Mesodermal cell (in vitro differentiated cells): ENCODE data around the gene C2CD3.
"Not testable (repeated sequence)": the region's sequence is repeated elsewhere in the genome, so short reads cannot be mapped to it uniquely, and the experiment has no call there.

ENCODE experiments used
- H3K27ac ChIP-seq: 2 replicates; pipeline ENCODE4 v1.7.0; 2013; ENCODE audit warnings: mild to moderate bottlenecking, low read depth, low read length, moderate library complexity; ENCODE audit not compliant: severe bottlenecking
- H3K36me3 ChIP-seq: 2 replicates; pipeline ENCODE4 v1.7.1; 2013; ENCODE audit warnings: mild to moderate bottlenecking, low read length, moderate library complexity; ENCODE audit not compliant: control insufficient read depth, insufficient read depth
- H3K4me1 ChIP-seq: one replicate; pipeline ENCODE4 v1.7.1; 2013; ENCODE audit warnings: mild to moderate bottlenecking, low read length; ENCODE audit not compliant: insufficient read depth, control insufficient read depth, poor library complexity, severe bottlenecking
- H3K4me3 ChIP-seq: 2 replicates; pipeline ENCODE4 v1.7.0; 2013; ENCODE audit warnings: low read length, control low read depth, mild to moderate bottlenecking; ENCODE audit not compliant: insufficient read depth, poor library complexity, severe bottlenecking; ENCODE audit errors: extremely low read depth
- H3K9me3 ChIP-seq: 2 replicates; pipeline ENCODE4 v1.7.1; 2013; ENCODE audit warnings: mild to moderate bottlenecking, low read length, moderate library complexity; ENCODE audit not compliant: control insufficient read depth
- WGBS, 2 experiments: methylation state at CpG; one replicate each; pipeline ENCODE4 v1.1.5; 2013; ENCODE audit warnings: missing lambda C conversion rate in 2 of 2; ENCODE audit not compliant: insufficient coverage in 2 of 2; 5-methylcytosine and 5-hydroxymethylcytosine counted together

Gene C2CD3

DNA sequence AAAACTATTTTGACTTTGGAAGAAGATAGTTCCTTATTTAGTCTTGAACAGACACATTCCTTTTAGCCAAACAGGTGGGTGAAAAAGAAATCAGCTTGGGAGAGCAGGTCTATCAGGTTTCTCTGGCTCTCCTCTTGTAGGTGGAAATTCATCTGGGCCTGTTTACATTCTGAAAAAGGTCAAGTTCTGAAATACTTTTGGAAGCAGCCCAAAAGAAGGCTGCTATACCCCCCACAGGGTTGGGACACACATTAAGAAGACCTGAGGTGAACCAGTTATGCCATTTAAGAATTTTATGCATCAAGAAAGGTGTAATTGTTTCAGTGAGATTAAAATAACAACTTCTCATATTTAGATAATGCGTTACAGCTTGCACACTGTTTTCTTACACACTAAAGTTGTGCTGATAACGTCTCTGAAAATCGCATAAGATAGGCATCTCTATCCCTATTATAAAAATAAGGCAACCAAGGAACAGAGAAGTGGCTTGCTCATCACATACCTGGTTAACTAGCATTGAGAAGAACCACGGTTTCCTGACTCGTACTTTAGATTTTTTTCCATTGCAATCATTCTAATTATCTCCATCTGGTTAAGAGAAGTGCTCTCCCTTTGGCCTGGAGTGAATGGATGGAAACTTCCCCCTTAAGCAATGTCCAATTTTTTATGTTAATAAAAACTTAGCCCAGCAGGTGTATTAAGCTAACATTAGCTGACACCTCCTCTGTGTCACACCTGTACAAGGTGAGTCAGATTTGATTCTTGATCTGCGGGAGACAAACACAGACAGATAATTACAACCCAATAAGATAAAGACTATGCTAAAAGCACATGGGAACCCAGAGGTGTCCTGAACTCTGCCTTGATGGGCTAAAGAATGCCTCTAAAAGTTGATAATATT is 101.4 kb downstream of the C2CD3 start:
- H3K4me3 ChIP-seq, result no peak overlapping the region
- no peaks in the 10 kb centered on the region for H3K4me1 ChIP-seq
- no peaks in the 10 kb centered on the region for H3K9me3 ChIP-seq
- H3K36me3 ChIP-seq, result peaks cover 46% of the 10 kb centered on the region
- 91 to 94% methylated on average over 4 to 5 of the region's 6 CpGs for WGBS, 2 experiments
- no peak overlapping the region for H3K27ac ChIP-seq

DNA sequence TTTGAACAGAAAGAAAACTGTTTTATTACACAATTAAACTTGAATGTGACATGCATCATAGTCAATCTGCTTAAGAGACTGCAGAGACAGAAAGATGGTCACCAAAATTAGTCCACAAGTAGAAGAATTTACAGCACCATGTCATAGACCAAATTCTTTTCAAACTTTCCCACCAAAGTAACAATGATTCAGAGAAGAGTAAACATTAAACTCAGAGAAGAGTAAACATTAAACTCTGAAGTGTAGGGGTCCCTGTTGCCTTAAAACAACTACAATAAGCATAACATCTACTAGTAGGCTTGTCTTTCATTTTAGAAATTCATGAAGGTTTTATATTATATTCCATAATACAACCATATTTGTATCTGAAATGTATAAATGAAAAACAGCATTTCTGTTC is 104.1 kb downstream of the C2CD3 start:
- not testable (repeated sequence) for H3K4me3 ChIP-seq, H3K4me1 ChIP-seq, H3K9me3 ChIP-seq, H3K27ac ChIP-seq
- H3K36me3 ChIP-seq, result peaks cover 30% of the 10 kb centered on the region

DNA sequence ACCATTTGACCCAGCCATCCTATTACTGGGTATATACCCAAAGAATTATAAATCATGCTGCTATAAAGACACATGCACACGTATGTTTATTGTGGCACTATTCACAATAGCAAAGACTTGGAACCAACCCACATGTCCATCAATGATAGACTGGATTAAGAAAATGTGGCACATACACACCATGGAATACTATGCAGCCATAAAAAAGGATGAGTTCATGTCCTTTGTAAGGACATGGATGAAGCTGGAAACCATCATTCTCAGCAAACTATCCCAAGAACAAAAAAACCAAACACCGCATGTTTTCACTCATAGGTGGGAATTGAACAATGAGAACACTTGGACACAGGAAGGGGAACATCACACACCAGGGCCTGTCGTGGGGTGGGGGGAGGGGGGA is 105.3 kb downstream of the C2CD3 start:
- H3K27ac ChIP-seq, H3K4me1 ChIP-seq, H3K9me3 ChIP-seq, H3K4me3 ChIP-seq: not testable (repeated sequence)
- peaks cover 21% of the 10 kb centered on the region for H3K36me3 ChIP-seq
- no CpG with 5 or more reads among the region's 3 CpGs for WGBS, 2 experiments

DNA sequence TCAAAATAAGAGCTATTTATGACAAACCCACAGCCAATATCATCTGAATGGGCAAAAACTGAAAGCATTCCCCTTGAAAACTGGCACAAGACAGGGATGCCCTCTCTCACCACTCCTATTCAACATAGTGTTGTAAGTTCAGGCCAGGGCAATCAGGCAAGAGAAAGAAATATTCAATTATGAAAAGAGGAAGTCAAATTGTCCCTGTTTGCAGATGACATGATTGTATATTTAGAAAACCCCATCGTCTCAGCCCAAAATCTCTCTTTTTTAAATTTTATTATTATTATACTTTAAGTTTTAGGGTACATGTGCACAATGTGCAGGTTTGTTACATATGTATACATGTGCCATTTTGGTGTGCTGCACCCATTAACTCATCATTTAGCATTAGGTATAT is 107.2 kb downstream of the C2CD3 start:
- not testable (repeated sequence) for H3K9me3 ChIP-seq, H3K4me1 ChIP-seq, H3K4me3 ChIP-seq, H3K27ac ChIP-seq
- peaks cover 18% of the 10 kb centered on the region for H3K36me3 ChIP-seq
- WGBS, 2 experiments, result no CpG with 5 or more reads among the region's 1 CpG

DNA sequence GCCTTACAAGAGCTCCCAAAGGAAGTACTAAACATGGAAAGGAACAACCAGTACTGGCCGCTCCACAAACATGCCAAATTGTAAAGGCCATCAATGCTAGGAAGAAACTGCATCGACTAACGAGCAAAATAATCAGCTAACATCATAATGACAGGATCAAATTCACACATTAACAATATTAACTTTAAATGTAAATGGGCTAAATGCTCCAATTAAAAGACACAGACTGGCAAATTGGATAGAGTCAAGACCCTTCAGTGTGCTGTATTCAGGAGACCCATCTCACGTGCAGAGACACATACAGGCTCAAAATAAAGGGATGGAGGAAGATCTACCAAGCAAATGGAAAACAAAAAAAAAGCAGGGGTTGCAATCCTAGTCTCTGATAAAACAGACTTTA is 109.2 kb downstream of the C2CD3 start:
- 100% methylated on average over 1 of the region's 4 CpGs; no CpG with 5 or more reads in 1 of the 2 experiments for WGBS, 2 experiments
- not testable (repeated sequence) for H3K4me3 ChIP-seq, H3K27ac ChIP-seq, H3K9me3 ChIP-seq
- Histone ChIP-seq H3K4me1 (peaks cover 12% of the 10 kb centered on the region), H3K36me3 (peaks cover 15% of the 10 kb centered on the region)

DNA sequence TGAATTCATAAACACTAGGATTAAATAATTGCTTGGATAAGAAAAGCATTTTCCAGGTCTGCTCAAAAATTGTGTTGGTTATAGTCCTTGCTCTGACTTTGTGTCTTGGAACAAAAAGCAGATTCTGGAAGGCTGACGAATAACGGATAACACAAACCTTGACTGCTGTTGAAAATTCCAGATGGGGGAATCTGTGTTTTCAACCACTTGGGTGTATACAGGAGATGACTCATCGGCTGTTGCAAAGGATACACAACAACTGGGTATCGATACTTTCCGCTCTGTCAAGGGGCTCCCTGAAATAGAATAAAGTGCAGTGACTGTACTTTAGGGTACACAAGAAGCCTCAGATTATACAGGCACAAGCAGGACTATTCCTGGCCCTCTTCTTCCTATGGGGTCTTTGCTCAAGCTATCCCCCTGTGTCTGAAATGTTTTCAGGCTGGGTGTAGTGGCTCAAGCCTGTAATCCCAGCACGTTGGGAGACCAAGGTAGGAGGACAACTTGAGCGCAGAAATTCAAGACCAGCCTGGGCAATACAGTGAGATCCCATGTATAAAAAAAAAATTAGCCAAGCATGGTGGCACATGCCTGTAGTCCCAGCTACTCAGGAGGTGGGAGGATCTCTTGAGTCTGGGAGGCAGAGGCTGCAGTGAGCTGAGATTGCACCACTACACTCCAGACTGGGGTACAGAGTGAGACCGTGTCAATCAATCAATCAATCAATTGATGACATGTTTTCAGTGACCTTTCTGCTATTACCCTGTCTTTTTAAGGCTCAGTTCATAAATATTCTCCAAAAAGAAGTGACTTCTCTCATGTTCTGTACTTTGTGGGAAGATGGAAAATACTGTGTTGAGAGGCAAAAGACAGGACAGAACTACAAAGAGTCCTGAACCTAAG is 113.3 kb downstream of the C2CD3 start:
- no peak overlapping the region for H3K4me3 ChIP-seq
- 90 to 93% methylated on average over 7 to 8 of the region's 8 CpGs for WGBS, 2 experiments
- peaks cover 31% of the 10 kb centered on the region for H3K36me3 ChIP-seq
- H3K4me1 ChIP-seq, result peaks cover 23% of the 10 kb centered on the region
- H3K27ac ChIP-seq, result peak overlapping the region; percentile 78
- no peaks in the 10 kb centered on the region for H3K9me3 ChIP-seq

DNA sequence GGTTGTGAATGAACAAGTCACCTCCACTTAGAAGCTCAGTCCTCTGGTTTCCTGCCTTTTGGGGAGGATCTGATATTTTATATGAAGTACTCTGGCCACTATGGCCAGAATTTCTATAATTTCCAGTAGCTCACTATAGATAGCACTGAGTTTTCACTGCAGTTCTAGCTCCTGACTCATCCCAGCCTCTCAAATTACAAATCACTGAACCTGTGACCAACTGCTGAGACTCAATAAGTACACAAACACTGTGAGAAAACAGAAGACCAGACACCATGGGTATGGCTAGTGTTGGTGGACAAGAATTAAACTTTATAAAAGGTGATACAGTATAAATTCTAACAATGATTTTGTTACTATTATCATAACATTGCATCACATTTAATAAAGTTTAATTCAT is 114.9 kb downstream of the C2CD3 start:
- Histone ChIP-seq H3K36me3 (peaks cover 36% of the 10 kb centered on the region), H3K4me1 (peaks cover 23% of the 10 kb centered on the region), H3K27ac (peak overlapping the region; percentile 19), H3K4me3 (no peak overlapping the region), H3K9me3 (no peaks in the 10 kb centered on the region)

DNA sequence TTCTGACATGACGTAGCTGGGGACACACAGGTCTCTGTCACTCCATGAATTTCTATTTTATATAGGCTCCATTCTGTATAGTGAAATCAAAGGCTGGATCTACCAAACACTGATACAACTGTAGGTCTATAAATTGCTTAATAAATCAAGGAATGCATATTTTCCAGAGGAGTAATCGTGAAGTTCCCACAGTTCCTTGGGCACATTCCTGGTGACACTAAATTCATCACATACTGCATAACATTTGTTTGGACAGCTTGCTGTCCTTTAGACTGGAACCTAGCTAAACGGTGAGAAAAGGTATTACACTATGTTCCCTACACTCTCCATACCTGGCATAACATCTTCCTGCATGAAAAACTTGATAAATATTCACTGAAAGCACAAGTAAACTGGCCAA is 120.3 kb downstream of the C2CD3 start:
- 89 to 100% methylated on average over 2 of the region's 3 CpGs for WGBS, 2 experiments
- Histone ChIP-seq H3K27ac (no peak overlapping the region), H3K36me3 (peaks cover 53% of the 10 kb centered on the region), H3K9me3 (no peaks in the 10 kb centered on the region), H3K4me1 (no peaks in the 10 kb centered on the region), H3K4me3 (no peak overlapping the region)

DNA sequence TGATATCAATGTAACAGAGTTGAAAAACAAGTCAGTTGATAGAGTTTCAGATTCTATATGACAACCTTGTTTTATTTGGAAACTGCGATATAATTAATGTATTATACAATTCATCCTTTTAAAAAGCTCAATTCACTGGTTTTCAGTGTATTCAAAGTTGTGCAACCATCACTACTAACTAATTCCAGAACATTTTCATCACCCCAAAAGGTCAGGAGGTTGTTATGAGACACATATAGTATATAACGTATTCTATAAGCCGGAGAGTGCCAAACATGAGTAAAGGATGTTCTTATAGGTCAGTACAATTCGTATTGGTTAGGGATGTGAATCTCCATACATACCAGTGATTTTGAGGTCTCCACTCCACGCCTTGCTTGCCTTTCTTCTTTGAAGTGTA is 121.8 kb downstream of the C2CD3 start:
- H3K4me3 ChIP-seq, result no peak overlapping the region
- H3K36me3 ChIP-seq, result peaks cover 54% of the 10 kb centered on the region
- WGBS, 2 experiments, result no CpG with 5 or more reads among the region's 5 CpGs
- H3K9me3 ChIP-seq, result no peaks in the 10 kb centered on the region
- H3K27ac ChIP-seq, result no peak overlapping the region
- no peaks in the 10 kb centered on the region for H3K4me1 ChIP-seq

DNA sequence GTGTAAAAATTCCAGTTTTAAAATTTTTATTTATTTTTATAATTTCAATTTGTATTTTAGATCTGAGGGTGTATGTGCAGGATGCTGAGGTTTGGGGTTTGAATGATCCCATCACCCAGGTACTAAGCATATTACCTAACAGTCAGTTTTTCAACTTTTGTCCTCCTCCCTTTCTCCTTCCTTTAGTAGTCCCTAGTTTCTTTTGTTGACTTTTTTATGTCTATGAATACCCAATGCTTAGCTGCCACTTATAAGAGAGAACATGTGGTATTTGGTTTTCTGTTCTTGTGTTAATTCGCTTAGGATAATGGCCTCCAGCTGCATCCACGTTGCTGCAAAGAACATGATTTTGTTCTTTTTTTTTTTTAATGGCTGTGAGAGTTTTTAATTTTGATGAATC is 126.3 kb downstream of the C2CD3 start:
- whole genome bisulfite sequencing, 2 experiments, result 64% methylated on average over 2 of the region's 2 CpGs; no CpG with 5 or more reads in 1 of the 2 experiments
- no peak overlapping the region for H3K27ac ChIP-seq
- H3K36me3 ChIP-seq, result peaks cover 59% of the 10 kb centered on the region

DNA sequence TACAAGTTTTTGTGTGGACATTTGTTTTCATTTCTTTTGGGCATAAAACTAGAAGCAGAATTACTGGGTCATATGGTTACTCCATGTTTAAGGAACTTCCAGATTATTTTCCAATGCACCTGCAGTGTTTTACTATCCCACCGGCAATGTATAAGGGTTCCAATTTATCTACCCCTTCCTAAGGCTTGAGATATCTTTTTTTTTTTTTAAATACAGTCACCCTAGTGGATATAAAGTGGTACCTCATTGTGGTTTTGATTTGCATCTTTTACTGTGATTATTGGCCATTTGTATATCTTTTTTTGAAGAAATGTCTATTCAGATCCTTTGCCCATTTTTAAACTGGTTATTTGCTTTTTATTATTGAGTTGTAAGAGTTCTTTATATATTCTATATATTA is 127.4 kb downstream of the C2CD3 start:
- Histone ChIP-seq H3K4me1 (no peaks in the 10 kb centered on the region), H3K36me3 (peaks cover 65% of the 10 kb centered on the region), H3K4me3 (no peak overlapping the region), H3K27ac (no peak overlapping the region), H3K9me3 (no peaks in the 10 kb centered on the region)
- WGBS, 2 experiments, result no CpG with 5 or more reads among the region's 1 CpG

More for the DNA sequence above, 126.3 kb downstream of the C2CD3 start:
- H3K4me3 ChIP-seq, result no peak overlapping the region
- H3K4me1 ChIP-seq, result no peaks in the 10 kb centered on the region
- no peaks in the 10 kb centered on the region for H3K9me3 ChIP-seq
